K562 (cell line): Measurements from ENCODE around the gene PIGN. TPM values are rescaled to one million over a fixed set of nuclear protein-coding genes. Genes with fewer than 3 reads are reported as not detected.

Experiments
- ATAC-seq: fragments of 200-7000 bp; cut with Tn5 transposase; 3 replicates; pipeline ENCODE4 v1.9.1; 2020; ENCODE audit warnings: moderate library complexity
- BruUV-seq: library from RNA; stranded (reverse); fragments of 400-500 nt; replicated peaks from 2 replicates; lab custom pipeline; 2021; lab: Mats Ljungman, UMichigan
- CTCF ChIA-PET: fragments of 300-600 bp; formaldehyde crosslinking; extraction: SDS; loops from one replicate; lab custom pipeline; 2021; ENCODE audit warnings: low intra/inter-chr PET ratio; lab: Yijun Ruan, JAX
- POLR2A ChIA-PET: fragments of 300-600, 350-650 bp; sonication (Branson Sonifier 250); formaldehyde crosslinking; extraction: SDS; loops from one replicate; lab custom pipeline; 2021; ENCODE audit warnings: antibody characterized with exemption, inconsistent platforms; lab: Yijun Ruan, JAX
- DNase-seq, 4 experiments: peaks; one replicate each; pipeline versions ENCODE4 v3.0.0 to v3.0.0-alpha.2; 2011 to 2018; ENCODE audit warnings: low spot score in 3 of 4, mixed read lengths in 3 of 4; ENCODE audit errors: extremely low read depth in 1 of 4
- FAIRE-seq: peaks from 2 replicates; lab custom pipeline; 2011; peaks lifted over from hg19 to GRCh38; lab: Jason Lieb, UNC
- H2AFZ ChIP-seq: 2 replicates; pipeline ENCODE4 v1.6.0; 2011; ENCODE audit warnings: low read depth, low read length, control low read depth, inconsistent platforms
- H3K27ac ChIP-seq: fragments of 200-600 bp; 3 replicates; pipeline ENCODE4 v1.8.0; 2011; ENCODE audit warnings: low read depth, mild to moderate bottlenecking, control low read depth, inconsistent platforms, low read length, moderate library complexity, mixed read lengths; ENCODE audit errors: extremely low read depth
- H3K27me3 ChIP-seq, 2 experiments: fragments of 300-600 bp in 1 of 2; 2 replicates in 1 of 2; 3 replicates in 1 of 2; pipeline versions ENCODE4 v1.6.0 to v1.8.0; 2011; ENCODE audit warnings: inconsistent platforms in 2 of 2, low read length in 2 of 2, mild to moderate bottlenecking in 1 of 2, mixed read lengths in 1 of 2, moderate library complexity in 1 of 2; ENCODE audit not compliant: control insufficient read depth in 2 of 2, insufficient read depth in 2 of 2
- H3K36me3 ChIP-seq: fragments of 300-600 bp; 3 replicates; pipeline ENCODE4 v1.8.0; 2011; ENCODE audit warnings: mild to moderate bottlenecking, low read length, inconsistent platforms; ENCODE audit not compliant: control insufficient read depth, insufficient read depth
- H3K4me1 ChIP-seq, 2 experiments: fragments of 200-600 bp in 1 of 2; replicated peaks in 1 of 2; 2 replicates in 1 of 2; 3 replicates in 1 of 2; pipeline versions ENCODE4 v1.5.1 to v1.8.0; 2011; ENCODE audit warnings: inconsistent platforms in 2 of 2, low read length in 2 of 2, mild to moderate bottlenecking in 1 of 2, mixed read lengths in 1 of 2, moderate library complexity in 1 of 2; ENCODE audit not compliant: control insufficient read depth in 2 of 2, insufficient read depth in 2 of 2
- H3K4me2 ChIP-seq: 2 replicates; pipeline ENCODE4 v1.6.1; 2011; ENCODE audit warnings: low read length, control low read depth, inconsistent platforms, mixed read lengths; ENCODE audit not compliant: insufficient read depth
- H3K4me3 ChIP-seq: fragments of 200-600 bp; sonication (generic), shearing (Covaris generic); 2 replicates; pipeline ENCODE4 v1.5.1; 2016; ENCODE audit warnings: control low read depth, inconsistent platforms
- H3K79me2 ChIP-seq: fragments of 200-600 bp; 3 replicates; pipeline ENCODE4 v1.8.0; 2011; ENCODE audit warnings: low read length, inconsistent platforms; ENCODE audit not compliant: control insufficient read depth, insufficient read depth
- H3K9ac ChIP-seq, 2 experiments: 2 replicates each; pipeline versions ENCODE4 v1.6.0 to v1.6.1; 2011; ENCODE audit warnings: low read depth in 2 of 2, low read length in 2 of 2, control low read depth in 1 of 2, inconsistent platforms in 1 of 2, mild to moderate bottlenecking in 1 of 2, mixed read lengths in 1 of 2; ENCODE audit not compliant: insufficient read depth in 1 of 2
- H3K9me1 ChIP-seq: one replicate; pipeline ENCODE4 v1.6.0; 2011; ENCODE audit warnings: inconsistent platforms, mild to moderate bottlenecking, low read length, moderate library complexity; ENCODE audit not compliant: control insufficient read depth, insufficient read depth
- H3K9me3 ChIP-seq: replicated peaks from 2 replicates; pipeline ENCODE4 v1.5.1; 2011; ENCODE audit warnings: low read depth, low read length, inconsistent platforms; ENCODE audit not compliant: control insufficient read depth, insufficient read depth
- H4K20me1 ChIP-seq: replicated peaks from 2 replicates; pipeline ENCODE4 v1.6.1; 2011; ENCODE audit warnings: low read length, inconsistent platforms, mixed read lengths; ENCODE audit not compliant: control insufficient read depth, insufficient read depth
- HBP1 ChIP-seq: fragments of 450-650 bp; formaldehyde crosslinking; IDR thresholded peaks from 2 replicates; pipeline ENCODE4 v1.4.0; 2022; ENCODE audit warnings: missing genetic modification characterization
- JUN ChIP-seq, 2 experiments: sonication (generic) in 1 of 2; formaldehyde crosslinking in 1 of 2; IDR thresholded peaks; 2 replicates each; pipeline versions ENCODE4 v1.6.1 to v1.8.0; 2012 to 2022; ENCODE audit warnings: borderline replicate concordance in 2 of 2, mild to moderate bottlenecking in 2 of 2, improper control_type of control experiment in 1 of 2, low read depth in 1 of 2, low read length in 1 of 2, missing genetic modification reagents in 1 of 2
- KAT2B ChIP-seq: IDR thresholded peaks from one replicate; pipeline ENCODE4 v1.6.1; 2012; ENCODE audit warnings: low read depth, mild to moderate bottlenecking, control low read depth, inconsistent platforms, low read length, moderate library complexity
- KDM1A ChIP-seq, 2 experiments: fragments of 450-650 bp; IDR thresholded peaks; 2 replicates each; pipeline ENCODE4 v1.6.1; 2016; ENCODE audit warnings: mild to moderate bottlenecking in 2 of 2
- NFIX ChIP-seq: fragments of 250-450 bp; sonication (Bioruptor Pico); IDR thresholded peaks from 2 replicates; pipeline ENCODE4 v1.4.0; 2020; ENCODE audit warnings: low read depth, mild to moderate bottlenecking, moderate library complexity
- OTX1 ChIP-seq: fragments of 450-650 bp; formaldehyde crosslinking; IDR thresholded peaks from 2 replicates; pipeline ENCODE4 v1.4.0; 2022; ENCODE audit warnings: mild to moderate bottlenecking
- PHB ChIP-seq: fragments of 250-450 bp; sonication (Bioruptor Pico); IDR thresholded peaks from 2 replicates; pipeline ENCODE4 v1.5.0; 2021
- STAG1 ChIP-seq: sonication (generic); formaldehyde crosslinking; IDR thresholded peaks from 2 replicates; pipeline ENCODE4 v1.5.0; 2020; ENCODE audit warnings: missing genetic modification reagents, borderline replicate concordance
- TAL1 ChIP-seq: fragments of 450-650 bp; IDR thresholded peaks from 2 replicates; pipeline ENCODE4 v1.6.1; 2016; ENCODE audit warnings: mild to moderate bottlenecking
- TEAD4 ChIP-seq, 2 experiments: sonication (generic) in 1 of 2; formaldehyde crosslinking in 1 of 2; IDR thresholded peaks; 2 replicates each; pipeline versions ENCODE4 v1.6.1 to v1.8.0; 2012 to 2022; ENCODE audit warnings: borderline replicate concordance in 1 of 2, inconsistent platforms in 1 of 2, low read length in 1 of 2, mild to moderate bottlenecking in 1 of 2, missing genetic modification reagents in 1 of 2
- YBX1 ChIP-seq: fragments of 450-650 bp; IDR thresholded peaks from 2 replicates; pipeline ENCODE4 v1.7.1; 2016; ENCODE audit warnings: mild to moderate bottlenecking
- in situ Hi-C: fragments of 300-500 bp; cut with MboI; formaldehyde crosslinking; loops from 4 replicates; pipeline ENCODE4 v1.15.0; 2018; ENCODE audit warnings: inconsistent platforms, mixed read lengths
- intact Hi-C: fragments of 100-400 bp; cut with micrococcal nuclease; formaldehyde crosslinking; loops from 2 replicates; pipeline ENCODE4 v1.14.2; 2022
- polyA plus RNA-seq, 8 experiments: library from polyadenylated mRNA; depleted of rRNA in 4 of 8; stranded (reverse) in 5 of 8; unstranded in 3 of 8; fragments of >200 nt; fragmentation: Nextera tagmentation in 2 of 8; fragmentation: Illumina TruSeq in 1 of 8; extraction: Ambion mirVana in 2 of 8; extraction: Trizol in 1 of 8; gene quantifications; 2 replicates each; pipeline versions ENCODE4 v1.2.1 to v1.2.3, GENCODE V29; 2011 to 2014; ENCODE audit warnings: inconsistent platforms in 1 of 8, missing spikeins in 1 of 8
- total RNA-seq, 7 experiments: library from RNA; depleted of rRNA in 6 of 7; stranded (reverse); fragments of >200 nt in 6 of 7; fragmentation: Illumina TruSeq in 2 of 7; extraction: Trizol in 2 of 7; gene quantifications; 2 replicates each; pipeline versions ENCODE4 v1.2.1 to v1.2.3, GENCODE V29; 2011 to 2021; ENCODE audit warnings: low replicate concordance in 1 of 7

PIGN gene
- total and polyA plus RNA-seq, 9 of the 15 experiments (the other 6 are each of a cell fraction or from before 2014, with no cell fraction given), result 9.9 to 25.6 (median 17.3) TPM

GRCh38 chr18:62089174-62089573 is 97.7 kb downstream of the PIGN start:
- DNase-seq (no peak), ATAC-seq (no peak), FAIRE-seq (no peak)
- in situ Hi-C loops, result no loop called here
- H3K4me3 ChIP-seq, result no peak overlapping the region
- peaks cover 10% of the 10 kb centered on the region; the same call in 2 of the 3 replicates for H3K36me3 ChIP-seq
- no peaks in the 10 kb centered on the region for H3K9me3 ChIP-seq
- no peak overlapping the region for H3K27ac ChIP-seq
- no peak overlapping the region for H2AFZ ChIP-seq
- CTCF ChIA-PET, result no interaction called here
- H3K27me3 ChIP-seq, result no peaks in the 10 kb centered on the region
- H3K4me1 ChIP-seq, result no peaks in the 10 kb centered on the region; a peak in 1 of 5 replicates
- TF ChIP-seq HBP1, result no peak
- no peak for TF ChIP-seq JUN (IDR thresholded peaks at IDR 0.05; ENCODE audit: borderline replicate concordance, low read depth, low read length)
- TF ChIP-seq JUN (CRISPR knock-in tag; IDR thresholded peaks at IDR 0.05; ENCODE audit: borderline replicate concordance), result no peak
- TF ChIP-seq PHB (CRISPR knock-in tag), result no peak
- no peak for TF ChIP-seq YBX1
- no peak for TF ChIP-seq KDM1A (IDR thresholded peaks at IDR 0.05)
- no peak for TF ChIP-seq KAT2B
- no peak for TF ChIP-seq TAL1
- no peak for TF ChIP-seq TEAD4 (IDR thresholded peaks at IDR 0.05; ENCODE audit: low read length)
- TF ChIP-seq TEAD4 (CRISPR knock-in tag; IDR thresholded peaks at IDR 0.05; ENCODE audit: borderline replicate concordance), result no peak
- TF ChIP-seq NFIX, result no peak
- no peak for TF ChIP-seq STAG1 (CRISPR knock-in tag)
- TF ChIP-seq OTX1 (CRISPR knock-in tag), result no peak
- TF ChIP-seq, all 486 proteins: peak for 0
- no TSS peak for BruUV-seq
- no peak overlapping the region for H3K9ac ChIP-seq
- H3K9me1 ChIP-seq, result no peaks in the 10 kb centered on the region
- POLR2A ChIA-PET, result no interaction called here
- no peaks in the 10 kb centered on the region for H3K79me2 ChIP-seq
- H3K4me2 ChIP-seq, result no peak overlapping the region
- H4K20me1 ChIP-seq, result no peaks in the 10 kb centered on the region
- intact Hi-C loops, result no loop called here
